K562 (cell line): Measurements from ENCODE around the gene KAZN. TPM values are rescaled to one million over a fixed set of nuclear protein-coding genes. Genes with fewer than 3 reads are reported as not detected.

Source experiments
- HDAC2 ChIP-seq: fragments of 450-650 bp; IDR thresholded peaks from 2 replicates; pipeline ENCODE4 v1.6.1; 2016; ENCODE audit warnings: mild to moderate bottlenecking
- KDM1A ChIP-seq, 2 experiments: fragments of 450-650 bp; IDR thresholded peaks; 2 replicates each; pipeline ENCODE4 v1.6.1; 2016; ENCODE audit warnings: mild to moderate bottlenecking in 2 of 2
- MAFG ChIP-seq: fragments of 450-650 bp; conservative IDR thresholded peaks from 2 replicates; pipeline ENCODE4 v1.6.1; 2016; ENCODE audit warnings: missing genetic modification characterization, missing compliant biosample characterization
- SMAD2 ChIP-seq: fragments of 150-350 bp; IDR thresholded peaks from 2 replicates; pipeline ENCODE4 v1.6.1; 2014; ENCODE audit warnings: low read depth, mild to moderate bottlenecking, low read length
- SMARCA5 ChIP-seq: fragments of 450-650 bp; IDR thresholded peaks from 2 replicates; pipeline ENCODE4 v1.6.1; 2016
- USF2 ChIP-seq: sonication (generic); formaldehyde crosslinking; IDR thresholded peaks from 2 replicates; pipeline ENCODE4 v1.5.0; 2020; ENCODE audit warnings: missing genetic modification reagents
- ZHX1 ChIP-seq: fragments of 150-350 bp; conservative IDR thresholded peaks from 2 replicates; pipeline ENCODE4 v1.6.1; 2014; ENCODE audit warnings: low read length
- ZNF121 ChIP-seq: sonication (generic); formaldehyde crosslinking; conservative IDR thresholded peaks from 2 replicates; pipeline ENCODE4 v1.8.0; 2022; ENCODE audit warnings: missing genetic modification reagents
- ZNF316 ChIP-seq: fragments of 450-650 bp; IDR thresholded peaks from 2 replicates; pipeline ENCODE4 v1.6.1; 2016
- ZNF444 ChIP-seq: fragments of 250-450 bp; sonication (Bioruptor Pico); IDR thresholded peaks from 2 replicates; pipeline ENCODE4 v1.4.0; 2020; ENCODE audit warnings: mild to moderate bottlenecking, moderate library complexity
- polyA plus RNA-seq, 8 experiments: library from polyadenylated mRNA; depleted of rRNA in 4 of 8; stranded (reverse) in 5 of 8; unstranded in 3 of 8; fragments of >200 nt; fragmentation: Nextera tagmentation in 2 of 8; fragmentation: Illumina TruSeq in 1 of 8; extraction: Ambion mirVana in 2 of 8; extraction: Trizol in 1 of 8; gene quantifications; 2 replicates each; pipeline versions ENCODE4 v1.2.1 to v1.2.3, GENCODE V29; 2011 to 2014; ENCODE audit warnings: inconsistent platforms in 1 of 8, missing spikeins in 1 of 8
- total RNA-seq, 7 experiments: library from RNA; depleted of rRNA in 6 of 7; stranded (reverse); fragments of >200 nt in 6 of 7; fragmentation: Illumina TruSeq in 2 of 7; extraction: Trizol in 2 of 7; gene quantifications; 2 replicates each; pipeline versions ENCODE4 v1.2.1 to v1.2.3, GENCODE V29; 2011 to 2021; ENCODE audit warnings: low replicate concordance in 1 of 7
- TF ChIP-seq, protein P1 (sequence below), 3 experiments: IDR thresholded peaks in 2 of 3; conservative IDR thresholded peaks in 1 of 3; 2 replicates each; pipeline ENCODE4 v1.5.1; 2011 to 2012; ENCODE audit warnings: low read length in 3 of 3, mild to moderate bottlenecking in 3 of 3, control low read depth in 2 of 3, improper control_type of control experiment in 1 of 3, inconsistent platforms in 1 of 3, low read depth in 1 of 3, mixed read lengths in 1 of 3, moderate library complexity in 1 of 3; ENCODE audit not compliant: insufficient read depth in 2 of 3

The KAZN gene
- total and polyA plus RNA-seq, 9 of the 15 experiments (the other 6 are each of a cell fraction or from before 2014, with no cell fraction given): 2.1 to 21.6 (median 5.4) TPM

- TF ChIP-seq ZHX1: no peak
- TF ChIP-seq MAFG (tag): no peak
- no peak for TF ChIP-seq SMAD2
- TF ChIP-seq USF2 (CRISPR knock-in tag): no peak
- TF ChIP-seq ZNF316: no peak
- TF ChIP-seq, protein P1, sequence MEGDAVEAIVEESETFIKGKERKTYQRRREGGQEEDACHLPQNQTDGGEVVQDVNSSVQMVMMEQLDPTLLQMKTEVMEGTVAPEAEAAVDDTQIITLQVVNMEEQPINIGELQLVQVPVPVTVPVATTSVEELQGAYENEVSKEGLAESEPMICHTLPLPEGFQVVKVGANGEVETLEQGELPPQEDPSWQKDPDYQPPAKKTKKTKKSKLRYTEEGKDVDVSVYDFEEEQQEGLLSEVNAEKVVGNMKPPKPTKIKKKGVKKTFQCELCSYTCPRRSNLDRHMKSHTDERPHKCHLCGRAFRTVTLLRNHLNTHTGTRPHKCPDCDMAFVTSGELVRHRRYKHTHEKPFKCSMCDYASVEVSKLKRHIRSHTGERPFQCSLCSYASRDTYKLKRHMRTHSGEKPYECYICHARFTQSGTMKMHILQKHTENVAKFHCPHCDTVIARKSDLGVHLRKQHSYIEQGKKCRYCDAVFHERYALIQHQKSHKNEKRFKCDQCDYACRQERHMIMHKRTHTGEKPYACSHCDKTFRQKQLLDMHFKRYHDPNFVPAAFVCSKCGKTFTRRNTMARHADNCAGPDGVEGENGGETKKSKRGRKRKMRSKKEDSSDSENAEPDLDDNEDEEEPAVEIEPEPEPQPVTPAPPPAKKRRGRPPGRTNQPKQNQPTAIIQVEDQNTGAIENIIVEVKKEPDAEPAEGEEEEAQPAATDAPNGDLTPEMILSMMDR (IDR thresholded peaks at IDR 0.05 in 2 of 3, conservative IDR thresholded peaks at IDR 0.05 in 1 of 3; ENCODE audit: insufficient read depth in 2 of 3, low read depth in 1 of 3, low read length in 3 of 3): no peak
- no peak for TF ChIP-seq ZNF121
- peak; percentile 81; the same call in 1 of the 2 replicates for TF ChIP-seq HDAC2
- no peak for TF ChIP-seq ZNF444 (CRISPR knock-in tag)
- TF ChIP-seq KDM1A (IDR thresholded peaks at IDR 0.05): peak; percentile 35 to 49; a peak in 1 of 4 replicates
- peak; percentile 82 for TF ChIP-seq SMARCA5
These were observed 249.7 kb downstream of the KAZN start (continued) for GRCh38 chr1:14848203-14848602.
